RWPE2 (cell line): ENCODE measurements around the gene ST6GALNAC2.
A peak's percentile ranks its signal among the peaks of the same experiment; 100 is the strongest.
"Not testable (repeated sequence)": the region's sequence is repeated elsewhere in the genome, so short reads cannot be mapped to it uniquely, and the experiment has no call there.

ENCODE experiments used
- ATAC-seq: fragments of 200-7000 bp; cut with Tn5 transposase; 3 replicates; pipeline ENCODE4 v1.9.1; 2021; ENCODE audit warnings: low read depth
- DNase-seq: peaks from one replicate; pipeline ENCODE4 v3.0.0-alpha.2; 2020; ENCODE audit warnings: low spot score
- H3K27ac ChIP-seq: fragments of 450-650 bp; 2 replicates; pipeline ENCODE4 v1.5.1; 2017; ENCODE audit warnings: mild to moderate bottlenecking; ENCODE audit not compliant: poor library complexity, severe bottlenecking
- H3K27me3 ChIP-seq: fragments of 250-450 bp; sonication (Bioruptor Pico); 2 replicates; pipeline ENCODE4 v1.5.1; 2021; ENCODE audit warnings: mild to moderate bottlenecking, moderate library complexity; ENCODE audit not compliant: insufficient read depth, poor library complexity, severe bottlenecking
- H3K36me3 ChIP-seq: fragments of 250-450 bp; sonication (Bioruptor Pico); 2 replicates; pipeline ENCODE4 v1.5.1; 2020; ENCODE audit warnings: low read depth, mild to moderate bottlenecking, moderate library complexity
- H3K4me1 ChIP-seq: fragments of 250-450 bp; sonication (Bioruptor Pico); 2 replicates; pipeline ENCODE4 v1.5.1; 2021; ENCODE audit warnings: mild to moderate bottlenecking, moderate library complexity; ENCODE audit not compliant: insufficient read depth, poor library complexity, severe bottlenecking
- H3K4me3 ChIP-seq: fragments of 250-450 bp; sonication (Bioruptor Pico); 2 replicates; pipeline ENCODE4 v1.5.1; 2021; ENCODE audit warnings: mild to moderate bottlenecking, moderate library complexity; ENCODE audit not compliant: severe bottlenecking
- H3K9me3 ChIP-seq: fragments of 250-450 bp; sonication (Bioruptor Pico); 2 replicates; pipeline ENCODE4 v1.5.1; 2021; ENCODE audit warnings: mild to moderate bottlenecking, moderate library complexity; ENCODE audit not compliant: severe bottlenecking
- CTCF ChIP-seq: fragments of 450-650 bp; IDR thresholded peaks from one replicate; pipeline ENCODE4 v1.5.1; 2017; ENCODE audit warnings: mild to moderate bottlenecking, moderate library complexity; ENCODE audit not compliant: poor library complexity, severe bottlenecking

ST6GALNAC2 gene

GRCh38 chr17:76567634-76568432, 17.8 kb downstream of the ST6GALNAC2 start:
- DNase-seq (no peak), ATAC-seq (peak; percentile 18)
- H3K4me3 ChIP-seq: no peak overlapping the region
- peaks cover 38% of the 10 kb centered on the region for H3K36me3 ChIP-seq
- H3K4me1 ChIP-seq: peaks cover 2% of the 10 kb centered on the region
- H3K27me3 ChIP-seq: no peaks in the 10 kb centered on the region
- H3K27ac ChIP-seq: peak overlapping the region; percentile 17
- H3K9me3 ChIP-seq: no peaks in the 10 kb centered on the region
- TF ChIP-seq CTCF: no peak

DNA sequence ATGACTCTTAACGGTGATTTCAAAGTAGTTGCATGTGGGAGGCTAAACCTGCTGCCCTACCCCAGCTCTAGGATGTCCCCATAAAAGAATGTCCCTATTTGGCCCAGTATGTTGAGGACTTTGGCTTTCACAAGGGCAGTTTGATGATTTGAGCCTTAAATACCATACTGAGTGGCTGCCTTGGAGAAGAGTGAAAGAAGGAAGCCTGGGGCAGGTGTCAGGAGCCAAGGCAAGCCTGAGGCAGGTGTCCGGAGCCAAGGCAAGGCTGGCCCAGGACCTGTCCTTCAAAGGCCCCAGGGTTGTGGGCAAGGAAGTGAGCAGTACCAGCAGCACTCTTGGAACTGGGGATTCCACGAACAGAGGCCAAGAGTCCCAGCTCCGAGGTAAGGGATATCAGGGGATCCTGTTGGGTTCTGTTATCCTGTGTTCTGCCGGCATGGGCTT, 18.6 kb downstream of the ST6GALNAC2 start:
- DNase-seq: no peak
- Histone ChIP-seq H3K27ac (peak overlapping the region; percentile 17), H3K4me1 (peaks cover 8% of the 10 kb centered on the region), H3K9me3 (no peaks in the 10 kb centered on the region), H3K27me3 (no peaks in the 10 kb centered on the region), H3K4me3 (no peak overlapping the region), H3K36me3 (peaks cover 46% of the 10 kb centered on the region)
- TF ChIP-seq CTCF: no peak
- peak; percentile 6; the same call in 2 of the 3 replicates for ATAC-seq

DNA sequence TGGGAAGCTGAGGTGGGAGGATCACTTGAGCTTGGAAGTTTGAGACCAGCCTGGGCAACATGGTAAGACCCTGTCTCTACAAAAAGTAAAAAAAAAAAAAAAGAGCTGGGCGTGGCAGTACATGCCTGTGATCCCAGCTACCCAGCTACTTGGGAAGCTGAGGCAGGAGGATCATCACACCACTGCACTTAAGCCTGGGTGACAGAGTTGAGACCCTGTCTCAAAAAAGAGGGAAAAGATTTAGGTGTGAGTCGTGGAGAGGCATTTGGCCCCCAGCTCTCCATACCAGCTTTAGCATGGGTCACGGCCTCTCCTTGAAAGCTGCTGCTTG, 19.1 kb downstream of the ST6GALNAC2 start:
- Histone ChIP-seq H3K36me3 (peaks cover 50% of the 10 kb centered on the region), H3K27ac (peak overlapping the region; percentile 17), H3K4me3 (no peak overlapping the region), H3K9me3 (no peaks in the 10 kb centered on the region), H3K27me3 (no peaks in the 10 kb centered on the region), H3K4me1 (peaks cover 13% of the 10 kb centered on the region)
- no peak for ATAC-seq
- DNase-seq: no peak
- TF ChIP-seq CTCF: no peak

DNA sequence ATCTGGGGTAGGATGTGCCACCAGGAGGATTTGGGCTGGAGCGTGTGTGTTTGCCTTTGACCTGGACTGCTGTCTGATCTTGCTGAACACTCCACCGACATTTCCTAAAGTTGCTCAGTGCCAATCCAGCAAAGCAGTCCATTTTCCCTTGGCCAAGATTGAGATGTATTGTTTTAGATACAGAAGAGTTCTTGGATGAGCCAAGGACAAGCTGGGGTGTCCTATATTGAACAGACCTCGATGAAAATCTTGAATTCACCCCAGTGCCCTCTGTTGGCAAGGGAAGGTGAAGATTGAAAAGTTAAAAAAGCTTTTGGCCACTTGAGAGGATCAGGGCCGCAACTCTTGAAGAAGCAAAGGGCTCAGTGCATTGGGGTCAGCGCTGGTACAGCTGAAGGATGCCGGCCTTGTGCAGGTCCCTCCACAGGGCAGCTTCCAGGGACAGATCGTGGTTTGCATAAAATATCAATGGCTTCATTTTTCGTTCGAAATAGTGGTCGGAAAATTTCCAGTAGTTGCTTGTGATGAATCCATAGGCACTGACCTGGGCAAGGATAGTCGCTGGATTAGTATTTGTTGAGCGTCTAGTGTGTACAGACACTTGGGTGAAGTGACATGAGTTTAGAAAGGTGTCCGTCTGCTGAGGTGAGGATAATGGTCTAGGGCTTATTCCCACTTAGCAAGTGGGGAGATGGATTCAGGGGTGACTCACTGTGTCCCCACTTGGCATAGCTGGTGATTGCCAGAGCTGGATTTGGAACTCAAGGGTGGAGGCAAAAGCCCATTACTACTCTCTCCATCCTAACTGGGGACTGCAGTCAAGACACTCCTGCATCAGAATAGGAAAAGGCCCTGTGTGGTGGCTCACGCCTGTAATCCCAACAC, 19.7 kb downstream of the ST6GALNAC2 start:
- Histone ChIP-seq H3K9me3 (no peaks in the 10 kb centered on the region), H3K4me3 (no peak overlapping the region), H3K27me3 (no peaks in the 10 kb centered on the region), H3K36me3 (peaks cover 56% of the 10 kb centered on the region), H3K4me1 (peaks cover 19% of the 10 kb centered on the region), H3K27ac (peak overlapping the region; percentile 17)
- no peak for ATAC-seq
- no peak for DNase-seq
- TF ChIP-seq CTCF: no peak

- DNase-seq, H3K4me3 ChIP-seq, H3K9me3 ChIP-seq, ATAC-seq, H3K27me3 ChIP-seq: not testable (repeated sequence)
- peaks cover 65% of the 10 kb centered on the region for H3K36me3 ChIP-seq
- peaks cover 27% of the 10 kb centered on the region for H3K4me1 ChIP-seq
- H3K27ac ChIP-seq: peak overlapping the region; percentile 17
Observed at GRCh38 chr17:76564991-76565727, 20.5 kb downstream of the ST6GALNAC2 start.

DNA sequence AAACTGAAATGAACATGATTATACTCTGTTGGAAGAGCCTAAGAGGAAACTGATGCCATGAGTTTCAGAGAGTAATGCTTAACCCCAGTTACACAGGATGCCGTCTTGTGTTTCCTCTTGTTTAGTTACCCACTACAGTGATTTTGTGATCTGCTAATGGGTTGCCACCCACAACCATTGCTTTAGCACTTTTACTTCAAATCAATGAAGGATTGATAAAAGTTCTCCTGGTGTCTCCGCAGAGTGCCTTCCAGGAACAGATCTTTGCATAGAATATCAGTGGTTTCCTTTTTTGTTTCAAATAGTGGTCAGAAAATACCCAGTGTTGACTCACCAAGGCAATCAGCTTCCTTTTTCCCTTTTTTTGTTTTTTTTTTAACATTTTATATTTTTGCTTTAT, 22.3 kb downstream of the ST6GALNAC2 start:
- ATAC-seq, H3K4me3 ChIP-seq, H3K9me3 ChIP-seq, H3K27me3 ChIP-seq, DNase-seq: not testable (repeated sequence)
- Histone ChIP-seq H3K4me1 (peaks cover 43% of the 10 kb centered on the region), H3K36me3 (peaks cover 83% of the 10 kb centered on the region), H3K27ac (peak overlapping the region; percentile 82)
